GM23338 (cell line): ENCODE data around the gene GNG12.

Experiments
- EZH2 ChIP-seq: fragments of 200-600 bp; sonication (generic); IDR thresholded peaks from one replicate; pipeline ENCODE4 v1.8.0; 2017; ENCODE audit warnings: antibody characterized with exemption, mild to moderate bottlenecking, low read depth; ENCODE audit not compliant: unreplicated experiment
- EZH2phosphoT487 ChIP-seq: fragments of 200-600 bp; sonication (generic); IDR thresholded peaks from one replicate; pipeline ENCODE4 v1.8.1; 2018; ENCODE audit warnings: antibody characterized with exemption; ENCODE audit not compliant: unreplicated experiment
- TF ChIP-seq, protein P1 (sequence below), 2 experiments: fragments of 200-600 bp in 1 of 2; sonication (generic) in 1 of 2; conservative IDR thresholded peaks; 2 replicates each; pipeline versions ENCODE4 v1.5.1 to v1.6.1; 2016 to 2017; ENCODE audit warnings: antibody characterized with exemption in 2 of 2, low read depth in 2 of 2, mild to moderate bottlenecking in 2 of 2, moderate library complexity in 1 of 2

DNA sequence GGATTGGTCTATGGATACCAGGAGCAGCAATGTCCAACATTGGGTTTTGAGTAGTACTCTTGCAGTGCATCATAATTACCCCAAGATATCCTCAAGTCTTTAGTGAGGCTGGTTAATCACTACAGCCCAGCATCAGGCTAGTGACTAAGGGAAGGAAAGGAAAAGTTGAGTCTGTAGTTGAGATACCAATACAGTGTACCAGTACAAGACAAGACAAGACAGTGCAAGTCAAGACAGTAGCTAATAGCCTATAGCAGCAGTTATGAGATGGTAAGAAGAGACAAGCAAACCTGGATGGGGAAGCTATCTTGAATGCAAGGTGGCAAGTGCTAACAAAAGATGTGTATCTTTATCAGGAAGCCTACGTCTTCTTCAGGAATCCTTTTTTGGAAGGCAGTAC is 13.3 kb upstream of the GNG12 start:
- TF ChIP-seq, protein P1, sequence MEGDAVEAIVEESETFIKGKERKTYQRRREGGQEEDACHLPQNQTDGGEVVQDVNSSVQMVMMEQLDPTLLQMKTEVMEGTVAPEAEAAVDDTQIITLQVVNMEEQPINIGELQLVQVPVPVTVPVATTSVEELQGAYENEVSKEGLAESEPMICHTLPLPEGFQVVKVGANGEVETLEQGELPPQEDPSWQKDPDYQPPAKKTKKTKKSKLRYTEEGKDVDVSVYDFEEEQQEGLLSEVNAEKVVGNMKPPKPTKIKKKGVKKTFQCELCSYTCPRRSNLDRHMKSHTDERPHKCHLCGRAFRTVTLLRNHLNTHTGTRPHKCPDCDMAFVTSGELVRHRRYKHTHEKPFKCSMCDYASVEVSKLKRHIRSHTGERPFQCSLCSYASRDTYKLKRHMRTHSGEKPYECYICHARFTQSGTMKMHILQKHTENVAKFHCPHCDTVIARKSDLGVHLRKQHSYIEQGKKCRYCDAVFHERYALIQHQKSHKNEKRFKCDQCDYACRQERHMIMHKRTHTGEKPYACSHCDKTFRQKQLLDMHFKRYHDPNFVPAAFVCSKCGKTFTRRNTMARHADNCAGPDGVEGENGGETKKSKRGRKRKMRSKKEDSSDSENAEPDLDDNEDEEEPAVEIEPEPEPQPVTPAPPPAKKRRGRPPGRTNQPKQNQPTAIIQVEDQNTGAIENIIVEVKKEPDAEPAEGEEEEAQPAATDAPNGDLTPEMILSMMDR (conservative IDR thresholded peaks at IDR 0.05; ENCODE audit: low read depth in 2 of 2): no peak
- no peak for TF ChIP-seq EZH2
- TF ChIP-seq EZH2phosphoT487: no peak
